Right ventricle myocardium superior (tissue), 1 donor: ENCODE data around the gene SLC25A3. TPM values are rescaled to one million over a fixed set of nuclear protein-coding genes. Genes with fewer than 3 reads are reported as not detected.

ENCODE experiments used
- ATAC-seq: fragments of 200-7000 bp; cut with Tn5 transposase; one replicate; pipeline ENCODE4 v1.9.1; 2020; ENCODE audit warnings: mild to moderate bottlenecking; ENCODE audit not compliant: poor library complexity
- DNase-seq: peaks from one replicate; pipeline ENCODE4 v3.0.0-alpha.2; 2020
- intact Hi-C: fragments of 100-400 bp; cut with DNase I; formaldehyde crosslinking; loops from one replicate; pipeline ENCODE4 v1.11.2; 2022
- total RNA-seq: library from RNA; stranded (reverse); fragmentation: NEBNext Ultra II Directional; extraction: Animal tissue kit (Norgen Biotek cat#: 25700); gene quantifications from one replicate; pipeline ENCODE4 v1.2.1, GENCODE V29; 2021
- donor health status: DM: no; HTN: yes; CAD: no; lungs with severe emphysema.

SLC25A3 gene
- total RNA-seq, 1 donor from 2014 or later: 1,808 TPM

- ATAC-seq (peak; percentile 16), DNase-seq (no peak)
- intact Hi-C loops: loop anchor here (10.0 kb wide), 1 partner anchor 51 kb away; the partner anchor contains the start of gene SLC25A3
These were observed 52.1 kb downstream of the SLC25A3 start for GRCh38 chr12:98645572-98646067.

GRCh38 chr12:98646294-98647090, 53.0 kb downstream of the SLC25A3 start:
- DNase-seq (no peak), ATAC-seq (no peak)
- intact Hi-C loops: loop anchor here (10.0 kb wide), 1 partner anchor 52 kb away; the partner anchor contains the start of gene SLC25A3

GRCh38 chr12:98651328-98651727, 57.8 kb downstream of the SLC25A3 start:
- ATAC-seq (no peak), DNase-seq (no peak)
- intact Hi-C loops: no loop called here

GRCh38 chr12:98653866-98654493, 60.5 kb downstream of the SLC25A3 start:
- no peak for ATAC-seq

More at GRCh38 chr12:98653866-98654493, 60.5 kb downstream of the SLC25A3 start:
- no peak for DNase-seq
- intact Hi-C loops: no loop called here

Other genes with a start within 250 kb of the SLC25A3 start
- 15.2 TPM for gene TMPO, start 78.1 kb upstream of the SLC25A3 start, total RNA-seq
- 3.3 TPM for gene IKBIP, start 51.1 kb downstream of the SLC25A3 start, total RNA-seq
- gene APAF1, start 51.6 kb downstream of the SLC25A3 start, total RNA-seq: 4.1 TPM